NCI-H226 (cell line): Measurements from ENCODE around the gene CCDC102B.
"Not testable (repeated sequence)": the region's sequence is repeated elsewhere in the genome, so short reads cannot be mapped to it uniquely, and the experiment has no call there.

ENCODE experiments used
- DNase-seq: peaks from one replicate; pipeline ENCODE4 v3.0.0-alpha.2; 2015

The CCDC102B gene

GRCh38 chr18:68830256-68831045 is 32.6 kb downstream of the CCDC102B start:
- DNase-seq: no peak

DNA sequence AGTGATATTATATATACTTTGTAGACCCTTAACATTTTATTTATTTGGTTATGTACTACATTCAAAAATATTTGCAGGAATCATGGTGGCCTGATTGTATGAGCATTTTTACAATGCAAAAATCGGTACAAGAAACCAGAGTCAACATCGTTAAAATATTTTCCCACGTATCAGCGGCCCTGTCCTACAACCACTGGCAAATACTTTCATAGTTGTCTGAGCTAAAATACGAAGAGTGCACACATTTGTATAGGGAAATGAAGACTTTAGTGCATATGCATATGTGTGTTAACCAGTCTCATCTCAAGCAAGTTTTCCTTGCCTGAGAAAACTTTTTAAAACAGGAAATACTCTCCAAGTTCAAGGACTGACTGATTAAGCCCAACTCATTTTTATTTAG is 35.9 kb downstream of the CCDC102B start:
- no peak for DNase-seq

GRCh38 chr18:68837665-68838451 is 40.0 kb downstream of the CCDC102B start:
- no peak for DNase-seq

- DNase-seq: no peak
Observed at GRCh38 chr18:68839701-68840100, 41.8 kb downstream of the CCDC102B start.

GRCh38 chr18:68840554-68841263 is 42.8 kb downstream of the CCDC102B start:
- peak; percentile 76 for DNase-seq

DNA sequence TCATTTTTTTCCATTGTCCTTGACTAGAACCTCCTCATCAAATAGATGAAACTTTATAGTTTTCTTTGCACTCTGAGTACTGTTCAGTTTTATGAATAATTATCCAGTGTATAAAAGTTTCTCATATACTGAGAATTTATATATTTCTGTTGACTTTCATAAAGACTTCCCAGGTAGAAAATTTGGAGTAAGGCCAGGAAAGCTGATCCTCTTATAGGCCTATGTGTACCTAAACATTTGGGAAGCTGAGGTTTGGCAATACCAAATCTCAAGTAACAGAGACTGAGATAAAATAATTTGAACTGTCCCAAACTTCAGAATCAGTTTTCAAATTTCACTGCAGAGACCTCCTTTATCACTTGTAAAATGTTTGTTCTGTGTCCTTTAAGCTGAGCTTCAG is 43.4 kb downstream of the CCDC102B start:
- DNase-seq: no peak

DNA sequence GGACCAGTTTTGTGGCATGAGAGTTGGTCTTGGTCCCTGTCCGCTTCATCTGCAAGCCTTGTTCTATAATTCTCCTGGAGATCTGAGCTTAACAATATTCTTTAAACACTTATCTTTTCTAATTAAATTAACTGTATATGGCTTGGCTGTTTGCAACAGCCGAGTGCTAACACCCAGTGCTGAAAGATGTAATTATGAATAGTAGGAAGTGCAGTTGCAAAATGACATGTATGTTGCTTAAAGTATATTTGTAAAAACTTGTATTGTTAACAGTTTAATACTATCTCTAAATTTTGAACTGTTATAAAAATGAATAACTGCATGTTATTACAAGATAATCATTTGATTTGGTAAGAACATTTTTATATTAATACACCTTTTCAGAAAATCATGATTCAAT is 45.1 kb downstream of the CCDC102B start:
- no peak for DNase-seq

DNA sequence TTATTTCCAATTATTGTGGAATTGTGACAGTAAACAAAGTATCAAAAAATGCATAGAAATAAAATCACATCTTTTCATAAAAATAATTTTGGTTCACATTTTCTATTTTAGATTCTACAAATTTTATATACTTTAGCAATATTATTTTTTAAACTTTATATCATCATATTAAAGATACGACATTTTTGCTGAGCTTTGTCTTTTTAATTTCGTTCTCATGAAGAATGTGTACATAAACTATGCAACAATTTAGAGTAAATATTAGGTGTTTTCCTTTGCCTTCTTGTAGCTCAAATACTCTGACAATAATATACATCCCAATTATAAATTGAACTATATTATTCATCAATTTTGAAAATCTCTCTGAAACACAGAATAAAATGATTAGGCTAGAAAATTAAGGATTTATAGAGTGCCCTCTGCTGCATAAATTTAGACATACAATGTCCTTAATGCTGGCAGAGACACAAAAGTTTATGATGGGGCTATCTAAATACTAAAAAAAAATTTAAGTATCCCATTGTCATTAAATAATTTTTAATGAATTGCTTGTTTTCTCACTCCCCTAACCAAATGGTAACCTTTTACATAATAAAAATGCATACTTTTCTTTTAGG is 45.7 kb downstream of the CCDC102B start:
- no peak for DNase-seq

GRCh38 chr18:68847219-68847837 is 49.4 kb downstream of the CCDC102B start:
- DNase-seq: no peak

GRCh38 chr18:68848242-68848641 is 50.4 kb downstream of the CCDC102B start:
- no peak for DNase-seq

DNA sequence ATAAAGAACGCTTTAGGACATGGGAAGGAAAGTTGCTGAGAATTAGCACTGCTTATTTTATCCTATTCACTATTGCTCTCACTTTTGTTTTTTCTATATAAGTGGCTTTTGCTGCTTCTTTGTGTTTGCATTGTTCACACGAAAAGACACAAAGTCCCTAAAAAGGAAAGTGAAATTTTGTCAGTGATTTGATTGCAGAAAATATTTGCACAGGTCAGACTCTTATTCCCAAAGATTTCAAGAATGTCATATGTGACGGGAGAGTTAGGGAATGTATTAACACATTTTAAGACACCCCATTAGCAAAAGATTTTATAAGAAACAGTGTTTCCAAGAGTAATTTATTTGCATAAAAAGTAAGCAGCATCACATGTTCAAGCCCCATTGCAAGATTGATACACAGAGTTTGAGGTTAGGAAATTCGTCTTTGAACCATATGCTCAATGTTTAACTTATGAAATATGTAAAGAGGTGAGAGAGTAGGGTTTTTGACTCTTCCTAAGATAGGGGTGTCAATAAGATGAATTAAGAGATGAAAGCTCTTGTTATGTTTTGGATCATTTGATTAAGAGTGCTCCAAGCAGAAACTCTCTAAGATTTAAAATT is 57.0 kb downstream of the CCDC102B start:
- DNase-seq: no peak

- no peak for DNase-seq
Observed at GRCh38 chr18:68855491-68855890, 57.6 kb downstream of the CCDC102B start.

- no peak for DNase-seq
Observed at GRCh38 chr18:68861365-68861764, 63.5 kb downstream of the CCDC102B start.

GRCh38 chr18:68865021-68865420 is 67.1 kb downstream of the CCDC102B start:
- DNase-seq: no peak

GRCh38 chr18:68865503-68865902 is 67.6 kb downstream of the CCDC102B start:
- DNase-seq: no peak

GRCh38 chr18:68873003-68873402 is 75.1 kb downstream of the CCDC102B start:
- no peak for DNase-seq

- DNase-seq: no peak
Observed at GRCh38 chr18:68874361-68874760, 76.5 kb downstream of the CCDC102B start.

GRCh38 chr18:68879947-68880346 is 82.1 kb downstream of the CCDC102B start:
- not testable (repeated sequence) for DNase-seq

- no peak for DNase-seq
Observed at GRCh38 chr18:68887410-68887809, 89.5 kb downstream of the CCDC102B start.

DNA sequence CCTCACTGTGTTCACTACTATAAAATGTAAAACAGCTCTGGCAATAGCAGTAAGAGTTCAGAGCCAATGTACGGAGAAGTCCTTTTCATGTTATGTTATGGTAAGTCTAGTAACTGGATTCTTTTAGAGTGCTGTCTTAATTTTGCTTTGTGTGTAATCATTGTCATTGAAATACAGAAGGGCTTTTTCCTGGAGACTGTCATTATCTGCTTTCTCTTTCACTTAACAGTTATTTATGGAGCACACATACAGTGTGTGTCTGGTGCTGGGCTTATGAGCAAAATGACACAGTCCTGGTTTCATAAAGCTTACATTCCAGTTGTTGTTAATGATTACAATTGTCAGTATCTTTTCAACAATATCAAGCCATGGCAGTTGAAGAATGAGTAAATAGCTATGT is 95.5 kb downstream of the CCDC102B start:
- DNase-seq: no peak

- DNase-seq: no peak
Observed at GRCh38 chr18:68897286-68897685, 99.4 kb downstream of the CCDC102B start.

DNA sequence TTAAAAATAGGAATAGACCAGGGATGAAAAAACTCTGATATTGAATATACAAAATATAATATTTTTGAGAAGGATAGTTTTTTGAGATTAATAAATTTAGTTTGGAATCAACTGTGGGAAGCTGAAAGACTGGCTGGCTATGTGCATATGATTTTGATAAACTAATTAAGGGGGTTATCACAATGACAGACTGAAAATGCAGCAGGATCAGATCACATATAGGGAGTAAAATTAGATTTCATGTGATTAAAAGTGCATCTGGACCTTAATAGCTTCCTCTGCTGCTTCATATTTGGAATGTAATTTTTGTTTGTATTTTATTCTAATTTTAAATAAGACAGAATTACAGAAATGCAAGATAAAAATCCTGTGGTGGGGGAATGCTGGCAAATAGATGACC is 111.7 kb downstream of the CCDC102B start:
- no peak for DNase-seq
